Esophagus muscularis mucosa (tissue), 4 donors: ENCODE data around the gene ROMO1. TPM values are rescaled to one million over a fixed set of nuclear protein-coding genes. Genes with fewer than 3 reads are reported as not detected.

Experiments used
- DNase-seq: peaks from one replicate; pipeline ENCODE4 v3.0.0-alpha.2; 2017; ENCODE audit errors: extremely low spot score
- H3K27ac ChIP-seq, 4 donors: fragments of 200-600 bp; sonication (generic); replicated peaks in 1 of 4; 1 replicate in 3 of 4; 2 replicates in 1 of 4; pipeline ENCODE4 v1.5.1; 2016 to 2019; ENCODE audit warnings: mild to moderate bottlenecking in 1 of 4
- H3K27me3 ChIP-seq, 4 donors: fragments of 200-600 bp; sonication (generic); one replicate each; pipeline versions ENCODE4 v1.5.1 to v1.6.0; 2016 to 2019
- H3K36me3 ChIP-seq, 4 donors: fragments of 200-600 bp; sonication (generic); one replicate each; pipeline ENCODE4 v1.5.1; 2016 to 2019
- H3K4me1 ChIP-seq, 4 donors: fragments of 200-600 bp; sonication (generic); one replicate each; pipeline ENCODE4 v1.5.1; 2016 to 2019
- H3K4me3 ChIP-seq, 4 donors: fragments of 200-600 bp; sonication (generic); 1 replicate in 2 of 4; 2 replicates in 2 of 4; pipeline ENCODE4 v1.5.1; 2016 to 2019; ENCODE audit warnings: mild to moderate bottlenecking in 4 of 4, moderate library complexity in 1 of 4
- H3K9me3 ChIP-seq, 4 donors: fragments of 200-600 bp; sonication (generic); 1 replicate in 3 of 4; 2 replicates in 1 of 4; pipeline ENCODE4 v1.5.1; 2016 to 2019
- EP300 ChIP-seq: sonication (generic); formaldehyde crosslinking; IDR thresholded peaks from one replicate; pipeline ENCODE4 v1.6.1; 2017; ENCODE audit warnings: antibody characterized with exemption
- POLR2A ChIP-seq: fragments of 450-650 bp; IDR thresholded peaks from one replicate; pipeline ENCODE4 v1.6.1; 2017; ENCODE audit warnings: antibody characterized with exemption, moderate library complexity, mild to moderate bottlenecking, low read depth
- POLR2AphosphoS5 ChIP-seq, 2 donors: sonication (generic); formaldehyde crosslinking; IDR thresholded peaks; one replicate each; pipeline ENCODE4 v1.6.1; 2017; ENCODE audit warnings: antibody characterized with exemption in 2 of 2
- WGBS: methylation state at CpG from one replicate; pipeline ENCODE4 v1.1.5; 2018; 5-methylcytosine and 5-hydroxymethylcytosine counted together
- intact Hi-C: fragments of 100-400 bp; cut with DNase I; formaldehyde crosslinking; loops from one replicate; pipeline ENCODE4 v1.15.1; 2023
- total RNA-seq, 4 donors: library from RNA; depleted of rRNA; stranded (reverse); fragments of >200 nt; gene quantifications; one replicate each; pipeline versions ENCODE4 v1.1.0 to v1.2.1, GENCODE V29; 2016
- TF ChIP-seq, protein P1 (sequence below), 3 experiments: fragments of 200-600 bp in 2 of 3; fragments of 450-650 bp in 1 of 3; sonication (generic) in 2 of 3; IDR thresholded peaks; one replicate each; pipeline ENCODE4 v1.5.1; 2017 to 2019; ENCODE audit warnings: antibody characterized with exemption in 3 of 3, mild to moderate bottlenecking in 2 of 3, moderate library complexity in 1 of 3

Gene ROMO1
- total RNA-seq, 4 donors from 2014 or later = 159 to 360 (median 263) TPM

DNA sequence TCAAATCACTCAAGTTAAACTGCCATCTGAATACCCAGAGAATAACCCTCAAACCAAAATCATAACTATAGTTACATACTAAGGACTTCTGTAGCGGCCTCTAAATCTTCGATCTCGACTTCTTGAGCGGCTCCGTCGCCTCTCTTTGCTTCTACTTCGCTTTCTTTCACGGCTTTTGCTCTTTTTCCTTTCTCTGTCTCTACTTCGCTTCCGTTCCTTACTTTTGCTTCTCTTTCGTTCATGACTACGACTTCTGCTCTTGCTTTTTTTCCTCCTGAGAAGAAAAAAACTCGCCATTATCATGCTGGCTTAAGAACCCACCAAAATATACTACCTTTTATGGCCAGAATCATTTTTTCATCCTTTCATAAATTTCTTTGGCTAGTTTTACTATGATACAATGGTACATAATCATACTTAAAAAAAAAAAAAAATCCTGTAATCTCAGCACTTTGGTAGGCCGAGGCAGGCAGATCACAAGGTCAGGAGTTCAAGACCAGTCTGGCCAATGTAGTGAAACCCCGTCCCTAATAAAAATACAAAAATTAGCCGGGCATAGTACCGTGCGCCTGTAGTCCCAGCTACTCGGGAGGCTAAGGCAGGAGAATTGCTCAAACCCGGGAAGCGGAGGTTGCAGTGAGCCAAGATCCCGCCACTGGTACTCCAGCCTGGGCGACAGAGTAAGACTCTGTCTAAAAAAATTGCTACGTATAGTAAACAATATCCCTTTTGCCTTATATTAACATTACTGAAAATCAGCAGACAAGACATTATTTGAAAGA is 32.8 kb downstream of the ROMO1 start:
- peaks cover 72 to 88% (median 86%) of the 10 kb centered on the region in 4 donors for H3K4me1 ChIP-seq
- WGBS = 80% methylated on average over 24 of the region's 24 CpGs
- DNase-seq = no peak
- H3K9me3 ChIP-seq = no peaks in the 10 kb centered on the region
- TF ChIP-seq EP300 (no peak), POLR2A (no peak), POLR2AphosphoS5 (IDR thresholded peaks at IDR 0.05) (no peak)
- TF ChIP-seq, protein P1, sequence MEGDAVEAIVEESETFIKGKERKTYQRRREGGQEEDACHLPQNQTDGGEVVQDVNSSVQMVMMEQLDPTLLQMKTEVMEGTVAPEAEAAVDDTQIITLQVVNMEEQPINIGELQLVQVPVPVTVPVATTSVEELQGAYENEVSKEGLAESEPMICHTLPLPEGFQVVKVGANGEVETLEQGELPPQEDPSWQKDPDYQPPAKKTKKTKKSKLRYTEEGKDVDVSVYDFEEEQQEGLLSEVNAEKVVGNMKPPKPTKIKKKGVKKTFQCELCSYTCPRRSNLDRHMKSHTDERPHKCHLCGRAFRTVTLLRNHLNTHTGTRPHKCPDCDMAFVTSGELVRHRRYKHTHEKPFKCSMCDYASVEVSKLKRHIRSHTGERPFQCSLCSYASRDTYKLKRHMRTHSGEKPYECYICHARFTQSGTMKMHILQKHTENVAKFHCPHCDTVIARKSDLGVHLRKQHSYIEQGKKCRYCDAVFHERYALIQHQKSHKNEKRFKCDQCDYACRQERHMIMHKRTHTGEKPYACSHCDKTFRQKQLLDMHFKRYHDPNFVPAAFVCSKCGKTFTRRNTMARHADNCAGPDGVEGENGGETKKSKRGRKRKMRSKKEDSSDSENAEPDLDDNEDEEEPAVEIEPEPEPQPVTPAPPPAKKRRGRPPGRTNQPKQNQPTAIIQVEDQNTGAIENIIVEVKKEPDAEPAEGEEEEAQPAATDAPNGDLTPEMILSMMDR (IDR thresholded peaks at IDR 0.05) = no peak
- no peaks in the 10 kb centered on the region for H3K27me3 ChIP-seq
- peak overlapping the region in 1 of 4 donors; percentile 16 for H3K4me3 ChIP-seq
- peaks cover 62 to 100% (median 86%) of the 10 kb centered on the region in 4 donors for H3K36me3 ChIP-seq
- peak overlapping the region in 3 of 4 donors; percentile 3 to 17 (median 5) for H3K27ac ChIP-seq
- intact Hi-C loops = no loop called here

DNA sequence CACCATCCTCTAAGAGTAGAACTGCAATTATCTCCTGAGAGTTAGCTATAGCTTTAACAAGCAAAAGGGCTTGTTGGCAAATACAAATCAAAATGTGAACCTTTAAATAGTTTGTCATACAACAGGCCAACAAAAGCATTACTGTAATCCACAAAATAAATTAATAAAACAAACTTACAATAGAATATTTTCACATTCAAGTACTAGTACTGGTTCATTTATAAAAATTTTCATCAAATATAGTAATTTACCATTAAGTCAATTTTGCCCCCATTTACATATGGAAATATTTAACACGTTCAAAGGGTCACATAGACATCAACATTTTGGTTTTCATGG is 33.4 kb downstream of the ROMO1 start:
- peaks cover 62 to 100% (median 86%) of the 10 kb centered on the region in 4 donors for H3K36me3 ChIP-seq
- no peaks in the 10 kb centered on the region for H3K9me3 ChIP-seq
- H3K27ac ChIP-seq = peak overlapping the region in 3 of 4 donors; percentile 3 to 17 (median 5)
- peak overlapping the region in 1 of 4 donors; percentile 16 for H3K4me3 ChIP-seq
- intact Hi-C loops = no loop called here
- TF ChIP-seq POLR2AphosphoS5 (IDR thresholded peaks at IDR 0.05) = no peak
- no peak for TF ChIP-seq POLR2A
- TF ChIP-seq, protein P1 (IDR thresholded peaks at IDR 0.05) = no peak
- no peak for TF ChIP-seq EP300
- 37% methylated on average over 1 of the region's 1 CpG for WGBS
- no peak for DNase-seq
- H3K4me1 ChIP-seq = peaks cover 76 to 94% (median 91%) of the 10 kb centered on the region in 4 donors
- H3K27me3 ChIP-seq = no peaks in the 10 kb centered on the region

DNA sequence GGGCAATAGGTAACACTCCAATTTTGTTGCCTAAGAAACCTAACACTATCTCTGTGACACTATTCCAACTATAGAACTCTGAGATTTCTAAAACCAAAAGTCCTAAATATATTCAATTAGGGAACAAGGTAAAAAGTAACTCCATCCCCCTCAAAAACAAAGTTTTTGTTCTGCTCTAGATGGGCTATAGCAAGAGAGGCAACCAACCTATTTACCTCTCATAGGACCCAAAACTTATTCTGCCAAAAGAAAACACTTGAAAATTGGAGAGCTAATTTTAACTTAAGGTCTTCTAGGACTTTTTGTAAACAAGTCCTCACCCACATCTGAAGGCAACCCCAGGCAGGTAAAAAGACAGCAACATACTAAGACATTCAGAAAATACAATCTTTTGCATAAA is 35.2 kb downstream of the ROMO1 start:
- Histone ChIP-seq H3K4me3 (no peak overlapping the region), H3K36me3 (peaks cover 53 to 100% (median 84%) of the 10 kb centered on the region in 4 donors), H3K4me1 (peaks cover 84 to 100% (median 99%) of the 10 kb centered on the region in 4 donors), H3K27me3 (no peaks in the 10 kb centered on the region), H3K9me3 (no peaks in the 10 kb centered on the region), H3K27ac (no peak overlapping the region)
- DNase-seq = no peak
- TF ChIP-seq EP300 (no peak), POLR2AphosphoS5 (IDR thresholded peaks at IDR 0.05) (no peak), POLR2A (no peak)
- TF ChIP-seq, protein P1 (IDR thresholded peaks at IDR 0.05) = no peak
- intact Hi-C loops = no loop called here

DNA sequence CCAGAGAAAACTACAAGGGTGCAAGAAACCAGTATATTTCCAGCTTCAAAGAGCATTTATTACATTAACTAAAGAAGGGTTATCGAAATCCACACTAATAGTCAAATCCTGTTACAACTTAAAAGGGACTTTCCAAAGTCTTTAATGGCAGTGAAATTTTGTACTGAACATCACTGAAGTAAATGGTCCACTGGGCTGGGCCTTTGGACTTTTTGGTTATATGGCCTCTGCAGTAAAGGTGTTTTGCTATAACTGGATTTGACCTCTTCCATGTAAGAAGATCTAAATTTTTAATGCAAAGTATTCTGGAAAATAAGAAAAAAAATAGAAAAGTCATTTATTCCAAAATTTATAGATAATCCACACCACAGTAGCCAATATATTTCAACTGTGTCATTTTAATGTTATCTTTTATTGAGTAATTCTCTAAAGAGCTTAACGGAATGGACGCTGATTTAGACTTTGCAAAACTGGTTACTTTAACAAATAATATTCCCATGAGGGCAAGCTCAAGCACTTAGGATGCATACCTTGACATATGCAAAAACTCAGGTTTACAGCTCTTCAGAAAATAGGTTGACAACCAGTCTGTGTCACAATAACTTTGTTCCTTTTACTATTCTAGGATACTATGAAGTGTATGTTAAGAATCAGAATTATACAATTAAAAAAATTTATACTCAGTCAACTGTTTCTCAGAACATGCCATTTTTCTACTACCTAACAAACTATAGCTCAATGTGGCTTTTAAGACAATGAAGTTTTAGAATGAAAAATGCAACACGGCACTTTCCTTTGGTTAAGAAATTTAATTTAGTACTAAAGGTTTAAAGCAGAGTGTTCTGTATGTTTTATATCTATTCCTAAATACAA is 35.8 kb downstream of the ROMO1 start:
- intact Hi-C loops = no loop called here
- no peak overlapping the region for H3K27ac ChIP-seq
- peak overlapping the region in 1 of 4 donors; percentile 17 for H3K4me3 ChIP-seq
- H3K9me3 ChIP-seq = no peaks in the 10 kb centered on the region
- DNase-seq = no peak
- H3K36me3 ChIP-seq = peaks cover 53 to 100% (median 85%) of the 10 kb centered on the region in 4 donors
- 67% methylated on average over 4 of the region's 4 CpGs for WGBS
- H3K27me3 ChIP-seq = no peaks in the 10 kb centered on the region
- H3K4me1 ChIP-seq = peaks cover 84 to 100% (median 99%) of the 10 kb centered on the region in 4 donors
- no peak for TF ChIP-seq EP300
- TF ChIP-seq, protein P1 (IDR thresholded peaks at IDR 0.05) = no peak
- TF ChIP-seq POLR2A = no peak
- TF ChIP-seq POLR2AphosphoS5 (IDR thresholded peaks at IDR 0.05) = no peak
